ENCODE measurements around the gene NBEA.

NBEA gene

DNA sequence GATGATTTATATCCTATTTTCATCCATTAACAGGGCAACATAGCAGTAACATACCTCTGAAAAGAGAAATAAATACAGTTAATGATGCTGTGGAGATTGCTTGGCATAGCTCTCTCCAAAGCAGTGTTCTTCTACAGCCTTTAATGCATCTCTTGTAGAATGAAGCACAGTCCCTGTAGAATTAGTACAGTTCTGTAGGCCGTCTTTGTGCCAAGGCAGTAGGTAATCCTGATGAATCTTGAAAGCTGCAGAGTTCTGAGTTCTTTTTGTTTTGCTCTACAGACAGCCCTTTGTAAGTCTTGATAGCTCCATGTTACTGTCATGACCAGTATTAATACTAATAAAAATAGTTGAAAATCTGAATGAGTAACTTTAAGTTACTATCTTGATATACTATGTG, 350.3 kb downstream of the NBEA start:
- DNase-seq: no peak

DNA sequence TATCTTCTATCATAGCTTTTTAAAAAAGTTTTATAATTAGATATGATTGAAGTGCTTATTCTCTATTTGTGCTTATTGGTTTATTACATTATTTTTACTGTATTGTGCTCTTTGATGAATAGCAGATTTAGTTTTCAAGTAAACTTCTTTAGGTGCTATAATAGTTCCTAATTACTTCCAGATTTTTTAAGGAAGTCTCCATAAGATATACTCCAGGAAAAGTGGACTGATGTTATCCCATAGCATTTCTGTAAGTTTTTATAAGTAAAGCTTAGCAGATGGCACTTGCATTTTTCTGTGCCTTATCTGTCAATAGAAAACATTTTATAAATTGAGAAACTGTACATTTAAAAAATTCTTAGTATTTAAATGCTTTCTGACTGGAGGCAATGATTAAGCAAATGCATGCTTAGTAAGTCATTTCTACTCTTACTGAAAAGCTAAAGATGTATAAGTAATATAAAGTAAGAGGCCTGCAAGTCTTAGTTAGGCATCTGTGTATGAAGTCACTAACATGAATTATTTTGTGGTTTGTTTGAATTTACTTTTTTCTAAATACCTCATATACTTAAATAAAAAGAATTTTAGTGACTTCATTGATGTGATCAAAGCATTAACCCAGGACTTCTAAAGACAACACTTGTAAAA, 351.6 kb downstream of the NBEA start:
- DNase-seq: no peak

DNA sequence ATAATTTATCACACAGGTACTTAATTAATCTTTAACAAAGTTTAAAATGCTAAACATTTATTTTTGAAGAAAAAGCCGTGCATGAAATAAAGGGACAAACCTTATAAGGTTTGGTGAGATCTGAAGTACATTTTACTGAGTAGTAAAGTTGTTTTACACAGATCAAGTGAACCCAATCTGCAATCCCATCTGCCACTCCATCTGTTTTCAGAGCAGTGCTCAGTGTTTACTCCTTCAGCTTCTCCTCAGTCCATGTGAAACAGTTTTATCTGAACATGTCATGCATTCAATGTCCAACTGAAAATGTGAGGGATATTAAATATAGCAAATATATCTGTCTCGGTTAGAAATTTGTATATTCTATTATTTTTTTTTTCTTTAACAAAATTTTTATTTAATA, 367.6 kb downstream of the NBEA start:
- no peak for DNase-seq

DNA sequence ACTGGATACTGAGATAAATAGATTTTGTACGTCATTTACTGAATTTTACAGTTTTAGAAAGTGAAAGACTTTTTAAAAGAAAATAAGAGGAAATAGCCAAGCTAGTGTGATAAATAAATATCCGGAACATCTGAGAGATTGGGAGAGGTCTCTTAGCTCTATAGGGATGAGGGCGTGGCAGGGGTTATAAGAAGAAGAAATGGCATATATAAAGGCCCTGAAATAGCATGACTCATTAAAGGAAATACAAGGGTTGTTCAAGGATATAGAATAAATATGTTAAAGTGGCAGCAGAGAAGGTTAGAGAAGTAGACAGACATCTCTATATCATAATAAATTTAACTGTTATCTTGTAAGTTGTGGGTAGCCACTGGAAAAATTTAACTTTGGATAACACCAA, 390.1 kb downstream of the NBEA start:
- no peak for DNase-seq

DNA sequence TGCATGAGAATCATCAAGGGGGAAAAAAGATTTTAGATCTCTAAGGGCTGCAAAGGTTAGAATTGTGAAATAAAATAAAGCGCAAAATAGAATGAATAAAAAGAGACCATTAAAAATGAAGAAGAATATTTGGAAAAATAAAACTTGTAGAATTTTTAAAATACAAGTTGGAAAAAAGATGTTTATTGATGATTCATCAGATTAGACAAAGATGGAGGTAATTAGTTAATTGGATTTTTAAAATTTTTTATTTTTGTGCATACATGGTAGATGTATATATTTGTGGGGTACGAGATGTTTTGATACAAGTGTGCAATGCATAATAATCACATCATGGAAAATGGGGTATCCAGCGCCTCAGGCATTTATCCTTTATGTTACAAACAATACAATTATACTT, 391.1 kb downstream of the NBEA start:
- DNase-seq: no peak

DNA sequence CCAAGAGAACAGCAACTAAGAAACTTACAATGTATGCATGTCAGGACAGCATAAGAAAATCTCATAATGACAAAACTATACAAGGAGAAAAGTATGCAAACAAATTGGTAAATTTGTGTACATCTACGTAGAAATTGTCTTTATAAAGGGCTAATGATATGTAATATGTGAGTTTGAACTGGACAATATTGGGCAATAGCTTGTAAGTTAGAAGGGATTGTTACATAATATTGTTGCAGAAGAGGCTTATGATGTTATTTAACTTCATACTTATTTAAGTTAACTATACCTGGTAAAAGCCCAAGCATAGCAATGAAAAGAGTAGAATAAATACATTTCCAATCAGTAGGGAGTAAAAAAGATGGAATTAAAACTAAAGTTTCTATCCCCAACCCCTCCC, 400.4 kb downstream of the NBEA start:
- no peak for DNase-seq

DNA sequence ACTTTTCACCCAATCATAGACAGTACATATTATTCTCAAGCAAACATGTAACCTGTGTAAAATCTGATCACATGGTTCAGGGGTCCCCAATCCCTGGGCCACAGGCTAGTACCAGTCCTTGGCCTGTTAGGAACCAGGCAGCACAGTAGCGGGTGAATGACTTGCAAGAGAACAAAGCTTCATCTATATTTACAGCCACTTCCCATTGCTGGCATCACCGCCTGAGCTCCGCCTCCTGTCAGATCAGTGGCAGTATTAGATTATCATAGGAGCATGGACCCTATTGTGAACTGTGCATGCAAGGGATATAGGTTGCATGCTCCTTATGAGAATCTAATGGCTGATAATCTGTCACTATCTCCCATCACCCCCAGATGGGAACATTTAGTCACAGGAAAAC, 401.3 kb downstream of the NBEA start:
- no peak for DNase-seq

DNA sequence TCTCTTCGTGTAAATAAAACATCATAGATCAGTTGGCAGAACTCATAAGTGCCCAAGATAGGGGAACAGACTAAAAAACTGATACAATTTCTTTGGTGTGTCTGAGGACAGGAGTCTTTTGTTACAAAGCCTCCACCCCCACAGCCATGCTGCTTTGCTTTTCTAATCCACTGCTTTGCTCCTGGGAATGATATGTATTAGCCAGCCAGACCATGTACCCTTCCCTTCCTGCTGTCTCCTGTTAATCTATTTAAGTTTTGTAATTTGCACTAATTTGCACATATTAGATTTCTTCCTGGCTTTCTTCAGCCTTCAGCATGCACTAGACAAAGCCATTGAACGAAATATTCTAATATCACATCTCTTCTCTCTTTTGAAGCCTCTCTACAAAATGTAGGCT, 403.9 kb downstream of the NBEA start:
- no peak for DNase-seq

DNA sequence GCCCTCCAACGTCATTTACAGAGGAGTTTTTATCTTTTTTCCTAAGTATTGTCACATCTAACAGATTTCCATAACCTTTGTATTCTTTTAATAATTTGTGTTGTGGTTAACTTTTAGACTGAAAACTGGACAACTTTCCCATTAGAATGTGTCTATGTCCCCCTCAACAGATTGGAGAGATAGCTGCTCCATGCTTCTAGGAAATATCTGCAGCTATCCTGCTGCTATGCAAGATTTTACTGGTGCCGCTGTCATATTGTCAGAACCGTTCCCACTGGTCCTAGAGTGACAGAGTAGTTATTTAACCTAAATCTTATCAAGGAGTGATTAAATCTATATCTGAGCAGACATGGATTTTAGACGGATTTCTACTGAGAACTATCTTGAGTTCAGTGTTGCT, 404.4 kb downstream of the NBEA start:
- DNase-seq: no peak

DNA sequence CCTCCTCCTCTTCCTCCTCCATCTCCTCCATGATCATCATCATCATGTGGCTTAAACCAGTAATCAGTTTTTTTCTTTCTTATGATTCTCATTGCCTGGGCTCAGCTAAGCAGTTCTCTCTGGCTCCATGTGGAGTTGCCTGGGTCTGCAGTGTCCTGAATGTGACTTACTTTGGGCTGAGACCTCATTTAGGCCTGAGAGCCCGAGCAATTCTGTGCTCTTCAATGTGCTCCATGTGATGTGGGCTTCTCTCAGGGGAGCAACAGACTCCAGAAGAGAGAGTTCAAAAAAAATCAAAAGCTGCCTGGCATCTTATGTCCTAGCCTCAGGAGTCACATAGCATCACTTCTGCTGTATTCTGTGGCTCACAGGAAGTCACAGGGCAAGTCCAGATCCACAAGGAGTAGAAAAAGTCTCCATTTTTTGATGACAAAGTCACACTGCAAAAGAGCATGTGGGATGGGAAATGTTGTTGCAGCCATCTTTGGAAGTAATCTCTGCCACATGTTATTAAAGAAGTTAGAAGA, 405.7 kb downstream of the NBEA start:
- no peak for DNase-seq

DNA sequence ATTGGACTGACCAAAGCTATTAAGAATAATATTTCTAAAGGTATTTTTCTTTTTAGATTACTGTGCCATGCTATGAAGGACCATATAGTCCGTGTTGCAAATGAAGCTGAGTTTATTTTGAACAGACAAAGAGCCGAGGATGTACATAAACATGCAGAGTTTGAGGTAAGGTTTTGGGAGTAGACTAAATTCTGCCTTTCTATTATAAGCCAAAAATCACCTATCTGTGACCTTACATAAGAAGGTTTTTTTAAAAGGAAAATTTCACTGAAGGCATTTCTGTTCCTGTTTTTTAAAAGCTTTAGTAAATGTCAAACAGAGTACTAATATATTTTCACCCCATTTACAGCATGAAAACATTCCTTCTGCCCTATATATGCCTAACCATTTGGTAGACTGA, 407.0 kb downstream of the NBEA start:
- DNase-seq: no peak

DNA sequence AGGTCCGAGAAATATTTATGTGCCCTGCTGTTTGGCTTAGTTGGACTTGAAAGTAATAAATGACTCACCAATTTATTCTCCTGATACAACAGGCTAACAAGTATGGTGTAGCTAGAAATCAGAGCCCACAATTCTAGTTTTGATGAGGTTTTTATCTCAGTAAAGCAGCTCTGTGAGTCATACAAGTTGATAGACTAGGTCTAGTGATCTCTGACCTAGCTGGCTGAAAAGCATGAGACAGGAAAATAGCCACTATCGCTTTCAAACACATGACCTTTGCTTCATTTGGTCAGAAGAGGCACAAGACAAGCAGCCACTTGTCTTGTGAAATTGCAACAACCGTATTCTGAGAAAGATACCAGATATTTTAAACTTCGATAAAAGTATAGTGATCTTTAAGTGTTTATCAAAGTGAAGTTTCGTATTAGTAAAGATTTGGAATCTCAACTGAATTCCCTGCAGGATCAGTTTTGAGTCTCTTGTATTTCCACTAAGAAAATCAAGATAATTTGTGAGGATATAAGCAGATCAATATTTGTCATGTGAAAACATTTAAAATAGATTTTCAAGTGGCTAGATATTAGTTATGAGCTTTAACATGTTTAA, 407.7 kb downstream of the NBEA start:
- DNase-seq: no peak

DNA sequence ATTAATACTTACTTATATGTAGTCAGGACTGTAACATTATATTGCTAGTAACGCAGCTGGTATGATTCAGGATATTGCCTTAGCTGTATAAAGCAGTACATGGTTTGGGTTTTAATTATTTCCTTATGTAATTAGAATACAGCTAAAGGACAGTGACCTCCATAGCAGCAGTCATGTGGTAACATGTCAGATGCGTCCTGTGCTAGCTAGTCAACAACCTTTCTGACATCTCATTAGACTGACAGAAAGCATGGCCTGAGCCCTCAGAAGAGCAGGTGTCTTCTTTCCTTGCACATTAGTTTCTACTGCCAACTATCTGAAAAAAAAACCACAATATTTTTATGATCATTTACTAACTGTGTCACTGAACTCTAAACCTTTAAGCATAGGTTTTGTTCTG, 412.2 kb downstream of the NBEA start:
- no peak for DNase-seq

DNA sequence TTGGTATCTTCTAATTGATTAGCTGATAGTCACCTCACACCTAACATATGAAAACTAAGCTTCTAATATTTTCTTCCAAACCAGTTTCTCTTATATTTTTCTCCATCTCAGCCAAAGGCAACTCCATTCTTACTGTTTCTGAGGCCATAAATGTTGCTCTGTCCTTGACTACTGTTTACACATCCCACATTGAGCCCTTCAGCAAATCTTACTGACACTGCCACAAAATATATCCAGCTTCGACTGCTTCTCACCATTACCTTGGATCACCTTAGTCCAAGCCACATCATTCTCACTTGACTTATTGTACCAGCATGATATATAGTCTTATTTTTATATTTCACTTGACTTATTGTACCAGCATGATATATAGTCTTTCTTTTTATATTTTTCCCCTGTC, 412.8 kb downstream of the NBEA start:
- DNase-seq: no peak

DNA sequence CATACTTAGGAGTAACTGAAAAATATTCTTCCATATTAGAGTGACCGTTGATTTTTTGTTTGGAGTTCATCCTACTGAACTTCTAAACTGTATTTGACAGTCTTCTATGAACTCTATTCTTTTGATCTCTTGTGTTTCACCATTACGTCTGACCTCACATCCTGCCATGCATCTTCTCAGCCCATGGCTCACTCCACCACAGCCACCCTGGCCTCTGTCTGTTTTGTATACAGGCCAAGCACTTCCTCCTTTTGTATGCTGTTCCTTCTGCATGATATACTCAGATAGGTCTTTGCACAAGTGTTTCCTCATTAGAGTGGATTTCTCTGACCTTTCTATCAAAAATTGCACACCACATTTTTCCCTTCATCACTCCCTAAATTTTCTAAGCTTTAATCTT, 414.5 kb downstream of the NBEA start:
- DNase-seq: no peak

DNA sequence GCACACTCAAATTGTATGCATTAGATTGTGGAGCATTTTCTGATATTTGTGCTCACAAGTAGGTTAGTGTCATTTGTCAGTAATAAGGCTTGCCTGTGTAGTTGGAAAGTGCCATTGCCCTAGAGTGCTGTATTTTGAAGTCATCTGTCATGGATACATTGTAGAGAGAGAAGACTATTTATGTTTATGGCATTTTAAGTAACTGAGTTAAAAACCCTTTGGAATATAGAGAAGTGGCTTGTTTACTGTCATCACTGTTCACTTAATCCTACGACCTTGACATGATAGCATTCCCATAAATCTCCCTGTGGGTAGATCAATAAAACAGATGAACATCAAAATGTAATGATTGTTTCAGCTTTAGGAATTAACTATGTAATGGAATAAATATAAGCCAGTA, 423.8 kb downstream of the NBEA start:
- DNase-seq: no peak

DNA sequence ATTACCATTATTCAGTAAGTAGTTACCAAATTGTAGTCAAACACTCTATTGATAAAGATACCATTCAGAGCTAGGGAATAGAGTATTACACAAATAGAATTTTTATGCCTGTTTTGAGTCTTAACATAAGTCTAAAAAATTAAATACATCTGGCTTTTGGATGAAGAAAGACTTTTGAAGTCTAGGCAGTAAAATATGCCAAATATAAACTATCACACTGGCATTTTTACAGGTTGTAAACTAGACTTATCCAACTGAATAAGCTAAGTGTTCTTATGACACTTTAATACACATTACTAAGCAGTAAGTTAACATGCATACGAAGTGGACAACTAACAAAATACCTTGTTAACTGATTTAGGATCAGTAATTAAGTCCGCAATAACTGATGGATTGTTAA, 425.5 kb downstream of the NBEA start:
- no peak for DNase-seq

DNA sequence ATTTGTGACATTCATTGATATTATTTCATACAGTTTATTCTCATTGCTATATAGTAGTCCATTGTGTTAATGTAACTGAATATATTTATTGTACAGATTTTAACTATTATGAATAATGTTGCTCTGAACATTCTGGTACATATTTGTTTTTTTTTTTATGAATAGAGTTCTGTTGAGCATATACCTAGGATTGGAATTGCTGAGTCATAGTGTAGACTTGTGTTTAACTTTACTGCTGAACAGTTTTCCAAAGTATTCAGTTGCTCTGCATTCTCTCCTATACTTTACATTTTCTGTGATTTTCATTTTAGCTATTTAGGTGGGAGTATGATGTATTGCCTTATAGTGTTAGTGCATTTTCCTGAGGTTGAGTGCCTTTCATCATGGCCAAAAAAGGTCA, 436.9 kb downstream of the NBEA start:
- DNase-seq: no peak

DNA sequence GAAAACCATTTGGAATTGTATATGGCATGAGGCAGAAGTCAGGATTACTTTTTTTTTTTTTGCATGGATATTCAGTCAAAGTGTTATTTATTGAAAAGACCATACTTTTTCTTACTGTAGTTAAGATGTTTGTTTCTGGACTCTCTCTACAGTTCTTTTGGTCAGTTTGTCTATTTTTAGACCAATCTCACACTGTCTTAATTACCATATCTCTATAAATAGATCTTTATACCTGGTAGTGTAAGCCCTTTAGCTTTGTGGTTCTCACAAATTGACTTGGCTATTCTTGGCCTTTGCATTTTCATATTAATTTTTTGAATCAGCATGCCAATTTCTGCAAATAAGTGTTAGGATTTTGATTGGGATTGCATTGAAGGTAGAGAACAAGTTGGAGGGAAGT, 437.6 kb downstream of the NBEA start:
- DNase-seq: no peak

DNA sequence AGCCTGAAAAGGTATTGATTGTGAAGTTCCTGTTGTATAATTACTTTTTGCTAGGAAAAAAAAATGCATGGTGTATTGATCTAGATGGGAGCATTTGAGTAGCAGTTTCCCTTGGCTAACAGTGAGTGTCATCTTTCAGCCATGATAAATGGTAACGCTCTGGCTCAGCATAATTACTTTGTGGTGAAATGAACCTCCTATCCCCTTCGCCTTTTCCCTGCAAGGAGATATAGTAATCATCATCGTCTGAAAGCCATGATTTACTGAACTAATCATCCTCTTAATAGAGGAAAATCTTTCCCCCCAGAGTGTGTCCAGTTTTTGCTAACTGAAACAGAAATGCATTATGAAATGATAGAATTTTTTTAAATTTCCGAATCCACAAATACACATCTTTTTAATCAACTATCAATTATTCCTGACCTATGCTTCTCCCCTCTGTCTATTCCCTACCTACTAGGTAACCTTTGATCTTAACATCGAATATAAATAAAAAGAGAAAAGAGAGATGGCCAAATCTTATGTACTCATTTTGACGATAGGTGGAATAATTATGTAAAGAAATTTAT, 445.7 kb downstream of the NBEA start:
- no peak for DNase-seq

DNA sequence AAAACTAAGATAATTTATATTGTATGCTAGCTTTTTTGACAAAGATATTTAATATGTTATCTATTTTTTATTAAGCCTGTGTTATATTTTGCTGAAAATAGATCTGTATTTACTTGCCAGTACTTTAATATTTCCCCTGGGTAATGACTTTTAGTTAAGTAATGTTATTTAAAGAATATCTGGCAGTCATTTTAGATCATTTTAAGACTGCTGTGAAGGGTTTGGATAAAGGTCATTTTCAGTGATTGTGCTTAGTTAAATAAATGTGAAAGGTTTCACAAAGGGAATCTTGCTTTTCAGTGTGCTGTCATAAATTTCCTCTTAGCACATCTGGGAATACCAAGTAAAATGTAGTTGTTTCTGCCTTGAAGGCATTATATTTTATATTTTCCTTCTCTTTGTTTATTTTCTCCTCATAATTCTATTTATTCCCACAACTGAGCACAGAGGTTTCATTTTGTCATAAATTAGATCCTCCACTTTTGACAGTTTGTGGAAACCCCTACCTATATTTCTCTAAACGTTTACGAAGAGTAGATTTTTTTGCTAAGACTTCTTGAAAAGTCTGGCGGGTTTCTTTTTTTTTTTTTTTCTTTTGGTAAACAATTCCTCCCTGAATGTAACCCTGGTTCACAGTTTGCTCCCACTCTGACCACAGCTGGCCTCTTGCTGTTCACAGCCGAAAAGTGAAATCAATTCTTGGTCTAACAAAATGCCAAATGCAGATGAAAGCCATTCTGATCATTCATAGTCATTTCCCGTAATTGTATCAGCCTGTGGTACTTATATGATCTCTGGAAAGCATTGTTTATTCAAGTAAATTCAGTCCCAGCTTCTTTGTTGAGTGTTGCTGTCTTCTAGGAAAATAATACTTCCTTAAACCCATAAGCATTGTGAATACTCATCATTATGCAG, 446.6 kb downstream of the NBEA start:
- DNase-seq: no peak

DNA sequence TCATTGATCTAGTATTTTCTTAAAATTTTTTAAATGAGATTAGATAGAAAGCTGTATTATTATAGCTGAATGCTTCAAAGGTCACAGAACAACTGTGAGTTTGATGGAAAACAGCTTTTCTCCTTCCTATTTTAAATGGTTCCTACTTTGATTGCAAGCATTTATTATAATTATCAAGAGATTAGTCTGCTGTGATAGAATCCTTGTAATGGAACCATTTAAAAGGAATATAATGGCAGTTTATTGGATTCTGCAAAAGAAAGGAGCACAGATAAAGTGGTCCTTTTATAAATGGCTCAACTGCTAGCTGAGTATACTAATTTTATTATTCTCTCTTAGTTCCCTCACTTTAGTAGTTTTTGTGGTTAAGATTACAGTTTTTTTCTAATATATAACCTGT, 447.5 kb downstream of the NBEA start:
- DNase-seq: no peak

DNA sequence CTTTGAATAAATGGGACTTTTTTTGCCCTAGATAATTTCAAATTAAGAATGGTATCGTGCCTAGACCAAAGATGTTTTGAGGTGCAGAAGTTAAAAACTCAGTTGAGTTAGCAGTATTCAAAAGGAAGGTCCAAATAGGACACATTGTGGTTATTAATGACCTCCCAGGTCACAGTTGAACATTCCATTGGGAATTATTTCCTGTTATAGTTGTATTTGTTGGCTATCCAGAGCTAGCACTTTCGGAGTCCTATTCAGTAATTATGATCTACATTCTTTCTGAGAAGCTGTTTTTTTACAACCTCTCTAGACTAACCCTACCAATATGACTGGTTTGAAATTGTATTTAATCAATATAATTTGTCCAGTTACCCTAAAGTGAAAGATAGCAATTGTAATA, 450.7 kb downstream of the NBEA start:
- DNase-seq: no peak

DNA sequence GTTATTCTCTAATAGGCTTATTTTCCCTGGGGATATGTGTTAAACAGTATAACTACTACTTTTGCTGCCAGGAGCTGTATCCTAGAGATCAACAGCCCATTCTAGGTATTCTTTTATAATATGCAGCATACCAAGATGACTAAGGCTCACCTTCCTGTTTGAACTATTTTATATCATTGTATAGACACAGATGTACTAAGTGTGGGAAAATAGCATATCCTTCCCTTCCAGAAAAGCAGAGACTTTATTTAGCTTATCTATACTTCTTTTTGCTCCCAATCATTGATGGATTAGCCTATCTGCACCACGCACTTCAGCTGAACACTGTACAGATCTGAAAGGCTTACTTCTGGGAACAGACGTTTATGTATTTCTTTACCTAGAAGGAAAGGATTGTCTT, 451.8 kb downstream of the NBEA start:
- no peak for DNase-seq
